Measurements from ENCODE around the gene CLDN10.

The CLDN10 gene

GRCh38 chr13:95603887-95604555 is 51.5 kb downstream of the CLDN10 start:
- no peak for DNase-seq

- DNase-seq: no peak
These were observed 52.0 kb downstream of the CLDN10 start for GRCh38 chr13:95604556-95604915.

- DNase-seq: no peak
These were observed 53.1 kb downstream of the CLDN10 start for GRCh38 chr13:95605448-95606125.

GRCh38 chr13:95607366-95607765 is 54.8 kb downstream of the CLDN10 start:
- no peak for DNase-seq

- DNase-seq: no peak
These were observed 56.3 kb downstream of the CLDN10 start for GRCh38 chr13:95608640-95609323.

GRCh38 chr13:95614641-95615245 is 62.2 kb downstream of the CLDN10 start:
- no peak for DNase-seq

- DNase-seq: no peak
These were observed 63.0 kb downstream of the CLDN10 start for GRCh38 chr13:95615539-95615938.

GRCh38 chr13:95620030-95620824 is 67.7 kb downstream of the CLDN10 start:
- DNase-seq: no peak

GRCh38 chr13:95620825-95621498 is 68.4 kb downstream of the CLDN10 start:
- no peak for DNase-seq

GRCh38 chr13:95623141-95623540 is 70.6 kb downstream of the CLDN10 start:
- DNase-seq: no peak

- peak in 1 of 2 donors; percentile 48 for DNase-seq
These were observed 71.5 kb downstream of the CLDN10 start for GRCh38 chr13:95624020-95624419.

GRCh38 chr13:95626768-95627167 is 74.2 kb downstream of the CLDN10 start:
- no peak for DNase-seq

- DNase-seq: no peak
These were observed 75.1 kb downstream of the CLDN10 start for GRCh38 chr13:95627590-95627989.

GRCh38 chr13:95628488-95628887 is 76.0 kb downstream of the CLDN10 start:
- no peak for DNase-seq

- no peak for DNase-seq
These were observed 76.6 kb downstream of the CLDN10 start for GRCh38 chr13:95629071-95629470.

Data from CD4-positive, alpha-beta T cell treated with Interferon alpha-2 for 1 hour (primary cell).